Stimulated activated CD4-positive, alpha-beta T cell treated with anti-CD3 and anti-CD28 coated beads, Interleukin-4, amount 100 ng/mL, for 1 hour (primary cell): ENCODE measurements around the gene TP53.
"Not testable (repeated sequence)": the region's sequence is repeated elsewhere in the genome, so short reads cannot be mapped to it uniquely, and the experiment has no call there.

Experiments used
- DNase-seq: peaks from one replicate; pipeline ENCODE4 v3.0.0-alpha.2; 2020

TP53 gene

GRCh38 chr17:7673239-7673638 lies 14.1 kb downstream of the TP53 start:
- DNase-seq, result peak; percentile 45

DNA sequence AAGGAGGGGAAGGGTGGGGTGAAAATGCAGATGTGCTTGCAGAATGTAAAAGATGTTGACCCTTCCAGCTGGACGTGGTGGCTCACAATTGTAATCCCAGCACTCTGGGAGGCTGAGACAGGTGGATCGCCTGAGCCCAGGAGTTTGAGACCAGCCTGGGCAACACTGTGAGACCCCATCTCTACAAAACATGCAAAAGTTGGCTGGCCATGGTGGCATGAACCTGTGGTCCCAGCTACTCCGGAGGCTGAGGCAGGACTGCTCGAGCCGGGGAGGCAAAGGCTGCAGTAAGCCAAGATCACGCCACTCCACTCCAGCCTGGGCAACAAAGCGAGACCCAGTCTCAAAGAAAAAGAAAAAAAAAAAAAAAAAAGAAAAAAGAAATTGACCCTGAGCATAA lies 18.8 kb downstream of the TP53 start:
- no peak for DNase-seq

DNA sequence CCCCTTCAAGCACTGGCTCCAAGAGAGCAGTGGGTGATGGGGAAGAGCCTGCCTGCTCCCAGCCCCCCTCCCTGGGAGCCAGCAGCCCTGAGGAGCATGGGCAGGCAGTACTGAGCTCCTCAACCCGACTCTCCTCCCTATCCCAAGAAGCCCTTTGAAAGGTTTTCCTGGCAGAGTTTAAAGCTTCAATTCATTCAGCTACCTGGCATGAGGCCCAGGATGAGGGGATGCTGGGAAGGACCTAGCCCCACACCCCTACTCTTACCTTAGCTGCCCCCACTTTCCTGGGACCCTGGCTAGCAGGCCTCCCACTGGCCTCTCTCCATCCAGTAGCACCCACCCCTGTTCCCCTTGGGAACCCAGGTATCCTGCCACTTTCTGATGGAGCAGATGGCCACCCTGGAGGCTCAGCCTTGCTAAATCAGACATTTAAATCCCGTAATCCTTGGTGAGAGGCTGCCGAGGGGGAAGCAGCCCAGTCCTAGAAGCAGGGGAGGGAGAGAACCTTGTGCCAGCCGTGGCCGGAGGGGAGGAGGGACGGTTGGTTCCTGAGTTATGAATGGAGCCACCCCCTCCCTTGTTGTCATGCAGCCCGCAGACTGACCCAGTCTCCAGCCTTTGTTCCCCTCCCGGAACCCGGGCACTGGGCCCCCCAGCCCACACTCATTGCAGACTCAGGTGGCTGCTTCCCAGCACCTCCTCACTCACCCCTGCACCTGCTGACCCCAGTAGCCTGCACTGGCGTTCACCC lies 19.5 kb downstream of the TP53 start:
- no peak for DNase-seq

GRCh38 chr17:7656958-7657609 lies 30.2 kb downstream of the TP53 start:
- no peak for DNase-seq

GRCh38 chr17:7655541-7655840 lies 31.8 kb downstream of the TP53 start:
- no peak for DNase-seq

GRCh38 chr17:7654832-7655540 lies 32.3 kb downstream of the TP53 start:
- DNase-seq, result no peak

- no peak for DNase-seq
These were observed 34.6 kb downstream of the TP53 start for GRCh38 chr17:7652388-7653356.

DNA sequence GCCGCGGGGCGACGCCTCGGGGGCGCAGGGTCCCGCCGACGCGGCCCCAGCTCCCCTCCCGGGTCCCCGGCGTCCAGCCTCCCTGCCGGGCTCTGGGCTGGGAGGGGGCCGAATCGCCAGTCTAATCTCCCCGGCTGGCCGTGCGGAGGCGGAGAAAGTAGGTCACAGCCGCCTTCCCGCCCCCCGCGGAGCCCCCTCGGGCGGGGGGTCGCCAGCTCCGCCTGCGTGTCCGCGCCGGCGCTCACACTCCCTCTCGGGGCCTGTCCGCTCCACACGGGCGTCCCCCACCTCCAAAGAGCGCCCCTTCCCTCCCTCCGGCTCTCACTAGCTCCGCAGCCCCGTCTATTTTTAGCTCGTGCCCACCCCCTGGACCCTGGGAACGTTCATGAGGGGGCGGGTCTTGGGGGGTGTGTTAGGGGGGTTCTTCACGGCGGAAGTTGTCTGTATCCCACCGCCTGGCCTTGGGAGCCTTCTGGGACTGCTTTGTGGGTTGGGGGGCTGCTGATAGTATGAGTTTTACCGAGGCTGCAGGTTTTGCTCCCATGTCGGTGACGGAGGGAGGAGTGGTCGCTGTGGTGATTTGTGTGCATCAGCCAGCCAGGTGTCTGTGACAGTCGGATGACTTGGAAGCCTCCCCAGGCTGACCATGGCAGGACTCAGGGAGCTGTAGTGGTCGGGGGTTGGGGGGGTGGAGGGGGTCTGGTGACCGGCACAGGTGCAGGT lies 35.5 kb downstream of the TP53 start:
- DNase-seq, result no peak

DNA sequence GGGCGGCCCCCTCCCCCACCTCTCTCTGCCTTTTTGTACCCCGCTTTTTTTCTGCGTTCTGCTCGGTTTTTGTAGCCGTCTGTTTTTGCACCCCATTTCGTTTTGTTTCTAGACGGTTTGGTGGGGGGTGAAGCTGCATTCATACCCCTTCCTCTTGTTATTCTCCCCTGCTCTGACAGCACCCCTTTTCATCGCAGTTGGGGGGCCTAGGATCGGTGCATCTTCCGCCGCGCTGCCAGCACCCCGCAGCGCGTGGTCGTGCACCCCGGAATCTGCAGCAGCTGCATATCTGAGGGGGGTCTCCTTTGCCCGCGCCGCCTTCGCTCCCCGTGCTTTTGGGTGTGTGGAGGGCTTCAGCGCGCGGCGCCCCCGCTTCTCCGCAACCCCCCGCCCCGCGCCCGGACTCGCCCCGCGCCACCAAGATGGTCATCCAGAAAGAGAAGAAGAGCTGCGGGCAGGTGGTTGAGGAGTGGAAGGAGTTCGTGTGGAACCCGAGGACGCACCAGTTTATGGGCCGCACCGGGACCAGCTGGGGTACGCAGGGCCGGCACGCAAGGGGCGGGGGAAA lies 36.1 kb downstream of the TP53 start:
- DNase-seq, result no peak

DNA sequence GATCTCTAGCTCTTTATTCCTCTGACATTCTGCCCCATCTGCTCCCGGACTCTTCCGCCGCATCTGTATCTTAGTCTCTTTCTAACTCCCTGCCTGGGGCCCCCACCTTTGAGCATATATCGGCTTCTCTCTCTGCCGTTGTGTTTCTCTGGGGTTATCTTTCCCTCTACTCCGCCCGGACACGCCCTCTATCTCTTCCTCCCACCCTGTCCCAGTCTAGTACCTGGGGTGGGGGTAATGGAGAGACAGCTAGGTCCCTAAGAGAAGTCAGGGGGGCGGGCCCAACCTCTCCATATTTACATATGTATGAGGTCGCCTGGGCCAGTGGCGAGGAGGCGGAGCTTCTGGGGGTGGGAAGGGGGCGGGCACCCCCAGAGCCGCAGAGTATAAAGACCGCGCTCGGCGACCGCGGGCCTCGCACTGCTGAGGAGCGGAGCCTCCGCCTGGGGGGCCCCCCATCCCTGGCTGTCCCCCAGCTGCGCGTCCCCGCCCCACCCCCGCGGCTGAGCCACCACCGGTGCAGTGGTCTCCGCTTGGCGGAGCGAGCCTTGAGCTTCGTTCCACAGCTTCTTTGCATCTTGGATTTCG lies 36.7 kb downstream of the TP53 start, which contains the start of gene ATP1B2:
ATP1B2 (plus strand) TSS at position 418 of the 588 bp plus-strand sequence. CDS start 593 bp downstream, outside the sequence.
- DNase-seq, result peak; percentile 71

GRCh38 chr17:7647018-7647417 lies 40.3 kb downstream of the TP53 start:
- no peak for DNase-seq

- DNase-seq, result no peak
These were observed 40.8 kb downstream of the TP53 start for GRCh38 chr17:7646457-7646856.

DNA sequence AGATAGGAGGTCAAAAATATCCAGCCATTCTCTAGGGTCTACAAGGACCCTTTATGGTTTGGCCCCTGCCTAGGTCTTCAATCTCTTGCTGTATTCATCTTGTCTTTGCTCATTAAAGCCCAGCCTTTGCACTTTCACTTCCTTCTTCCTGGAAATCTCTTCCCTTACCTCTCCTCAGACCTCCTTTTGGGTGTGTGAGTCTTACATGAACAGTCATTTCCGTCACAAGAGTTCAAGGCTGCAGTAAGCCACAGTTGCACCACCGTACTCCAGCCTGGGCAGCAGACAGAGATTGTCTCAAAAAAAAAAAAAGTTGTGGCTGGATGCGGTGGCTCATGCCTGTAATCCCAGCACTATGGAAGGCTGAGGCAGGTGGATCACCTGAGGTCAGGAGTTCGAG lies 42.5 kb downstream of the TP53 start:
- no peak for DNase-seq

DNA sequence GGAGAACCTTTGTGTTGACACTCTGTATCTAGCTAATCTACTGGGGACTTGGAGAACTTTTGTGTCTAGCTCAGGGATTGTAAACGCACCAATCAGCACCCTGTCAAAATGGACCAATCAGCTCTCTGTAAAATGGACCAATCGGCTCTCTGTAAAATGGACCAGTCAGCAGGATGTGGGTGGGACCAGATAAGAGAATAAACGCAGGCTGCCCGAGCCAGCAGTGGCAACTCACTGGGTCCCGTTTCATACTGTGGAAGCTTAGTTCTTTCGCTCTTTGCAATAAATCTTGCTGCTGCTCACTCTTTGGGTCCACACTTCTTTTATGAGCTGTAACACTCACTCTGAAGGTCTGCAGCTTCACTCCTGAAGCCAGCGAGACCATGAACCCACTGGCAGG lies 45.7 kb downstream of the TP53 start:
- not testable (repeated sequence) for DNase-seq

- DNase-seq, result no peak
These were observed 46.5 kb downstream of the TP53 start for GRCh38 chr17:7640783-7641182.

DNA sequence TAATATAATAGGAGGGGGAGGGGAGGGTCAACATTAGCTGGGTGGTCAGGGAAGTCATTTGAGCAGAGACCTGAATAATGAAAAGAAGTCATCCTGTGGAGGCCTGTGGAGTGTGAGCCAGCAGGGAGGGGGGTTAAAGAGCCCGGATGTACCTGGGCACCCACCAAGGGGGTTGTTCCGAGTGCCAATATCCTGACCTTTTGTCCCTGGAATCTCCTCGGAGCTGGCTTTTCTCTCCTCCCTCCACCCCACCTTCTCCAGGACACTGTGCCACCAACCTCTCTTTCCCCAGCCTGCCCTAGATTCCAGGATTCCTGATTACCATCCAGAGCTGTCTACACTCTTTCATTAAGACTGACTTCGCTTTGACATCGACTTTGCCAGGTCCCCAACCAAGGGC lies 51.1 kb downstream of the TP53 start:
- no peak for DNase-seq

DNA sequence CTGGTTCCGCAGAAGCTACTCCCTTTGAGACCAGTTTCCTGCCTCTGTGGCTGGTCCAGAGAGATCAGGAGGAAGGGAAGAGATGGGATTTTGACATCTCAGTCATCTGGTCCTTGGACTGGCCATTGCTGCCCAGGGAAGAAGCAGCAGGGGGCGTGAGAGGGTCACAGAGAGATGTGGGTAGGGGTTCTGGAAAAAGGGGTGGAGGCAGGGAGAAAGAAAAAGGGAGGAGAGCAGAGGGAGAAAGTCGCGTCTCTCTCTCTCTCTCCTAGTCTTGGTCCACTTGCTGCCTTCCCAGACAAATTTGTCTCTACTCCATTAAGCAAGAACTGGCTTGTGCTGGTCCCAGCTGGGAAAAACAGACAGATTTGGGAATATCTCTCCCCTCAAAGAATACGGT lies 52.9 kb downstream of the TP53 start:
- no peak for DNase-seq

DNA sequence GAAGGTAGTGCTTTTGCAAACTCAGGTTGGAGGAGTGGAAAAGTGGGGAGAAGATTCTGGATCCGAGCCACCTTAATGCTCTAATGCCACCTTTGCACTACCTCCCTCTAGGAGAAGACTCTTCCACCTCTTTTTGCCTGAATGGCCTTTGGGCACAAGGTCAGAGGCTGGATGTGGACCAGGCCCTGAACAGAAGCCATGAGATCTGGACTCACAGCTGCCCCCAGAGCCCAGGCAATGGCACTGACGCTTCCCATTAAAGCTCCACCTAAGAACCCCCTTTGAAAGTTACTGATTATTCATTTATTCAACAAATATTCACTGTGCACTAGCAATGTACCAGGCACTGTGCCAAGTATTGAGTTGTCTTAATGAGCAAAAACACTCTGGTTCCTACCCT lies 54.2 kb downstream of the TP53 start:
- DNase-seq, result no peak

- DNase-seq, result no peak
These were observed 54.8 kb downstream of the TP53 start for GRCh38 chr17:7632492-7632894.

GRCh38 chr17:7631398-7632380 lies 55.6 kb downstream of the TP53 start:
- no peak for DNase-seq
